ENCODE results near the gene BCAS2.

Gene BCAS2

GRCh38 chr1:114618606-114619005 is 37.2 kb upstream of the BCAS2 start:
- DNase-seq (ENCODE audit: low spot score) (no peak), ATAC-seq (ENCODE audit: low read depth) (peak; percentile 73; the same call in 2 of the 3 replicates)
- H3K27me3 ChIP-seq (ENCODE audit: insufficient read depth, poor library complexity, severe bottlenecking) = no peaks in the 10 kb centered on the region
- H3K4me3 ChIP-seq (ENCODE audit: severe bottlenecking) = no peak overlapping the region
- H3K9me3 ChIP-seq (ENCODE audit: severe bottlenecking) = no peaks in the 10 kb centered on the region
- TF ChIP-seq, protein P1, sequence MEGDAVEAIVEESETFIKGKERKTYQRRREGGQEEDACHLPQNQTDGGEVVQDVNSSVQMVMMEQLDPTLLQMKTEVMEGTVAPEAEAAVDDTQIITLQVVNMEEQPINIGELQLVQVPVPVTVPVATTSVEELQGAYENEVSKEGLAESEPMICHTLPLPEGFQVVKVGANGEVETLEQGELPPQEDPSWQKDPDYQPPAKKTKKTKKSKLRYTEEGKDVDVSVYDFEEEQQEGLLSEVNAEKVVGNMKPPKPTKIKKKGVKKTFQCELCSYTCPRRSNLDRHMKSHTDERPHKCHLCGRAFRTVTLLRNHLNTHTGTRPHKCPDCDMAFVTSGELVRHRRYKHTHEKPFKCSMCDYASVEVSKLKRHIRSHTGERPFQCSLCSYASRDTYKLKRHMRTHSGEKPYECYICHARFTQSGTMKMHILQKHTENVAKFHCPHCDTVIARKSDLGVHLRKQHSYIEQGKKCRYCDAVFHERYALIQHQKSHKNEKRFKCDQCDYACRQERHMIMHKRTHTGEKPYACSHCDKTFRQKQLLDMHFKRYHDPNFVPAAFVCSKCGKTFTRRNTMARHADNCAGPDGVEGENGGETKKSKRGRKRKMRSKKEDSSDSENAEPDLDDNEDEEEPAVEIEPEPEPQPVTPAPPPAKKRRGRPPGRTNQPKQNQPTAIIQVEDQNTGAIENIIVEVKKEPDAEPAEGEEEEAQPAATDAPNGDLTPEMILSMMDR (IDR thresholded peaks at IDR 0.05; ENCODE audit: poor library complexity, severe bottlenecking) = no peak
- H3K36me3 ChIP-seq (ENCODE audit: low read depth) = peaks cover 8% of the 10 kb centered on the region
- H3K27ac ChIP-seq (ENCODE audit: poor library complexity, severe bottlenecking) = peak overlapping the region; percentile 51
- H3K4me1 ChIP-seq (ENCODE audit: insufficient read depth, poor library complexity, severe bottlenecking) = peaks cover 19% of the 10 kb centered on the region

DNA sequence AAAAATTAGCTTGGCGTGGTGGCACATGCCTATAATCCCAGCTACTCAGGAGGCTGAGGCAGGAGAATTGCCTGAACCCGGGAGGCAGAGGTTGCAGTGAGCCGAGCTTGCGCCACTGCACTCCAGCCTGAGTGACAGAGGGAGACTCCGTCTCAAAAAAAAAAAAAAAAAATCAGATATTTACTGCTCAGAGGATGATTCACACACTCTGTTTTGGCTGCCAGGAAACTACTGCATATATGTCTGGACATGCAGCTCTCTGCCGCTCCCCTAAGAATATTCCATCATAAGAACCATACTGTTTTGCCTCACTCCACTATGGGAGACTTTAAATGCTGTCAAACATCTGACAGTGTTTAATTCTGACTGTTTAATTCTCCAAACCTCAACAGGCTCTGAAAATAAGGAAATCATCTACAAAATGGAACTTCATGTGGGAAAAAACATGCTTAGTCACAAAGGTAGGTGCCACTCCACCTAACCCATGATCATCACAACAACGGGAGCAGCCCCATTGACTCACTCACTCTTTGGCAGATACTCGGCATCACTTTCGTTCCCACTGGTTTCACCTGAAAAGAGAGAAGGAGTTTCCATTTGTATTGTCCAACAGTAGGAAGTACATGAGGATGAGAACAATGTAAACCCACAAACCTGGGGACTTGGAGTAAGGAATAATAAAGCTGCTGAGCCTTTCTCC is 29.3 kb upstream of the BCAS2 start:
- peak; percentile 63 for DNase-seq (ENCODE audit: low spot score)
- peak; percentile 97 for ATAC-seq (ENCODE audit: low read depth)
- H3K9me3 ChIP-seq (ENCODE audit: severe bottlenecking) = no peaks in the 10 kb centered on the region

DNA sequence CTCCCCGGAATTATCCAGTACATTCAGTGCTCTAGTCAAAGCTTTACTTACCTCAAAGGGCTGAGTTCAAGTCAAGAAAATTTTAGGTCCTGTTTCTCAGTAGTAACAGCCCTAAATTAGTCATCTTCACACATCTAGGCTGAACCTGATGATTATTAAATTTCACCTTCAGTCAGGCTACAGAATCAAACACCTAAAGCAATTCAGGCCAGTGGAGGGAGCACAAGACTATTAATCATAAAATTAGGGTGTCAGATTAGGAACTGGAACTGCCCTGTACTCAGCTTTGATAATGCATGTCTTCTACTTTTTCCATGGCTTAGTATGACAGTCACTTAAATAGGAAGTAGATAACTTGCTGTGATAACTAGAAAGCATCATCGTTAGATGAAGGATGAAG is 28.4 kb upstream of the BCAS2 start:
- Histone ChIP-seq H3K36me3 (ENCODE audit: low read depth) (peaks cover 13% of the 10 kb centered on the region), H3K27ac (ENCODE audit: poor library complexity, severe bottlenecking) (peak overlapping the region; percentile 84), H3K4me3 (ENCODE audit: severe bottlenecking) (no peak overlapping the region), H3K9me3 (ENCODE audit: severe bottlenecking) (no peaks in the 10 kb centered on the region), H3K4me1 (ENCODE audit: insufficient read depth, poor library complexity, severe bottlenecking) (peaks cover 18% of the 10 kb centered on the region), H3K27me3 (ENCODE audit: insufficient read depth, poor library complexity, severe bottlenecking) (no peaks in the 10 kb centered on the region)
- TF ChIP-seq, protein P1 (IDR thresholded peaks at IDR 0.05; ENCODE audit: poor library complexity, severe bottlenecking) = no peak
- ATAC-seq (ENCODE audit: low read depth) (no peak), DNase-seq (ENCODE audit: low spot score) (no peak)

More for the DNA sequence above, 29.3 kb upstream of the BCAS2 start:
- Histone ChIP-seq H3K4me3 (ENCODE audit: severe bottlenecking) (peak overlapping the region; percentile 14), H3K27me3 (ENCODE audit: insufficient read depth, poor library complexity, severe bottlenecking) (no peaks in the 10 kb centered on the region), H3K36me3 (ENCODE audit: low read depth) (peaks cover 13% of the 10 kb centered on the region), H3K4me1 (ENCODE audit: insufficient read depth, poor library complexity, severe bottlenecking) (peaks cover 18% of the 10 kb centered on the region), H3K27ac (ENCODE audit: poor library complexity, severe bottlenecking) (peak overlapping the region; percentile 84)
- TF ChIP-seq, protein P1 (IDR thresholded peaks at IDR 0.05; ENCODE audit: poor library complexity, severe bottlenecking) = no peak

- peaks cover 18% of the 10 kb centered on the region for H3K4me1 ChIP-seq (ENCODE audit: insufficient read depth, poor library complexity, severe bottlenecking)
- H3K4me3 ChIP-seq (ENCODE audit: severe bottlenecking) = no peak overlapping the region
- no peak overlapping the region for H3K27ac ChIP-seq (ENCODE audit: poor library complexity, severe bottlenecking)
- peaks cover 13% of the 10 kb centered on the region for H3K36me3 ChIP-seq (ENCODE audit: low read depth)
- DNase-seq (ENCODE audit: low spot score) (no peak), ATAC-seq (ENCODE audit: low read depth) (no peak)
- TF ChIP-seq, protein P1 (IDR thresholded peaks at IDR 0.05; ENCODE audit: poor library complexity, severe bottlenecking) = no peak
- H3K27me3 ChIP-seq (ENCODE audit: insufficient read depth, poor library complexity, severe bottlenecking) = no peaks in the 10 kb centered on the region
- no peaks in the 10 kb centered on the region for H3K9me3 ChIP-seq (ENCODE audit: severe bottlenecking)
Observed at GRCh38 chr1:114609026-114609425, 27.6 kb upstream of the BCAS2 start.

GRCh38 chr1:114607223-114607622 is 25.8 kb upstream of the BCAS2 start:
- Histone ChIP-seq H3K27ac (ENCODE audit: poor library complexity, severe bottlenecking) (no peak overlapping the region), H3K4me3 (ENCODE audit: severe bottlenecking) (no peak overlapping the region), H3K4me1 (ENCODE audit: insufficient read depth, poor library complexity, severe bottlenecking) (peaks cover 18% of the 10 kb centered on the region), H3K36me3 (ENCODE audit: low read depth) (peaks cover 14% of the 10 kb centered on the region), H3K9me3 (ENCODE audit: severe bottlenecking) (no peaks in the 10 kb centered on the region), H3K27me3 (ENCODE audit: insufficient read depth, poor library complexity, severe bottlenecking) (no peaks in the 10 kb centered on the region)
- DNase-seq (ENCODE audit: low spot score) = no peak
- TF ChIP-seq, protein P1 (IDR thresholded peaks at IDR 0.05; ENCODE audit: poor library complexity, severe bottlenecking) = no peak
- no peak for ATAC-seq (ENCODE audit: low read depth)
